HG03025 (cell line): ENCODE results near the gene DAB2.

ENCODE experiments used
- ATAC-seq: cut with Tn5 transposase; IDR thresholded peaks from one replicate; pipeline ENCODE4 v1.9.1; 2021; ENCODE audit warnings: mild to moderate bottlenecking, moderate library complexity; ENCODE audit not compliant: unreplicated experiment, low FRiP score

The DAB2 gene

DNA sequence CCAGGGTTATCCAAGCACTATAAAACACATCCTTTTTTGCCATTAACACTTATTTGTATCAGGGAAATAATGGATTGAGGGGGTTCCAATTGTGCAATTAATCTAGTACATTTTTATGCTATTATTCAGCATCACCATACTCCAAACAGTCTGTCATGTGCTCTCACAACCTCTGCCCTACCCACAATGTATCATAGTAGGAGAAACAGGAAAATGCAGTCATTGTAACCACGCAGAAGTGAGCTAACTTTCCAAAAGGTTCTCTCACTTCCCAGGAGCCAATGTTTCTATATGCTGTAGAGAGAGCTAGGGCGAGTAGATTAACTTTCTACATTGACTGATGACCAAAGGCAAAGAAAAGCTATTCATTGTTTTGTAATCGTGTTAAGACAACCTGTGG, 29.8 kb downstream of the DAB2 start:
- ATAC-seq = no peak

DNA sequence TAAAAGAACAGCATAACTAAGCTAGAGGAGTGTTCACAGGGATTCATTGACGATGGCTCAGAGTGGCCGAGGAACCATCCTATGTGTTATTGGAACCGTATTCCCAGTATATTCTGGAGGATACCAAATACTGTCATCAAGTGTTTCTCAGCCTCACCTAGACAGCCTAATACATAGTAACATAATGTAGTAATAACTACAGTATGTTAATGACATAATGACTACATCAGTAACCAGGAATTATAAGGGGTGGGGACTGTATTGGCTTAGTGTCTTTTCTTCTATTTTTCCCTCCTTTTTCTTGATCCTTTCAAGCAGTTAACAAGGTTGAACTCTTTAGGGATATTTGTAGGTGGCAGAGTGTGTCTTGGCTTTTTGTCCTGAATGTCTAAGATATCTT, 33.8 kb downstream of the DAB2 start:
- no peak for ATAC-seq

- no peak for ATAC-seq
Measured at GRCh38 chr5:39387293-39387692, 37.5 kb downstream of the DAB2 start.

GRCh38 chr5:39384271-39384670, 40.5 kb downstream of the DAB2 start:
- ATAC-seq = no peak

DNA sequence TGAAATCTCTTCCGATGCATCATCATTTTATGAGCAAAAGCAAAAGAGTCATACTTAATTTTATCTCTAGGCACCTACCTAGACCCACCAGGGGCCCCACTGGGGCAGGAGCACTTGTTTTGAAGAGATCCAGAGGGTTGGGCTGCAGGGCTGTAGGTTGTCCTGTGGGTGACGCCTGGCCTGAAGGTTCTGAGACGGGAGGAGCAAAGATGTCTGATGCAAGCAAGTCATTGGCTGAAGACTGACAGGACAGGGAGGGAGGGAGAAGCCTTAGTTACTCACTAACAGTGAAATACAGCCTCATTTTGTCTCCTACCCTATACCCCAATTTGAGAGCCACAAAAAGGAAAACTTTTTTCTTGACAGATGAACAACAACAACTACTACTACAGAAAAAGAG, 43.4 kb downstream of the DAB2 start:
- ATAC-seq = no peak

DNA sequence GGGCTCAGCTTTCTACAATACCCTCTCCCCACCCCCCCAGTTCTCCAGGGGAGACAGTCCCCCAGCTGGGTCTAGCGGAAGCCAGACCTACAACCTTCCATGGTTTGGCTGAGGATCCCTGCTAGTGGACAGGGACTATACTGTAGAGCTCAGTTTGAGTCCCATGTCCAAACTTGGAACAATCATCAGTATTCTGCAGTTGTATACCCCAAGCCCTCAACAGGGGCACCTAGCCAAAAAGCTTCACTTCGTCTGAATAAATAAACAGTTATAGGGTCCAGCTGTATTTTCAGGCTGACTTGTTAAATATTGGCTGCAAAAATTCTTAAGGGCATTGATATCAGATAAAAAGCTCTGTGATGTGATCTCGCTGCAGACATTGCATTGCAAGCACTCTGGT, 45.1 kb downstream of the DAB2 start:
- ATAC-seq = no peak

DNA sequence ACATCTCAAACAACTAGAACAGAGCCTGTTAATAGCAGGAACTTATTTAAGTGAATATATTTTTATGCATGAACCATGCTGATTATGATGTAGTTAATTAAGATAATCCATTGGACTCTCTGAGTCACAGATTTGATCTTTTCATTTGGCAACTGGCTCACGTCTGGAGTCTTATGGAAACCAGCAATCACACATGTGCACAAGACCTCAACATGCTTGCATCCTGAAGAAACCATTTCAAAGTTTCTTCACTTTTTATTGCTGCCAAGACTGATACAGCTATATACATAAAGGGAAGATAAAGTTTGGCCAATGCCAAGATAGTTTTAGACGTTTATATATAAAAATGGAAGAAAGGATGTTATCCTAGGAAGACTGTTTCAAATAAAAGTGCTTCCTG, 47.2 kb downstream of the DAB2 start:
- no peak for ATAC-seq

- ATAC-seq = no peak
Measured at GRCh38 chr5:39376293-39376714, 48.5 kb downstream of the DAB2 start.

DNA sequence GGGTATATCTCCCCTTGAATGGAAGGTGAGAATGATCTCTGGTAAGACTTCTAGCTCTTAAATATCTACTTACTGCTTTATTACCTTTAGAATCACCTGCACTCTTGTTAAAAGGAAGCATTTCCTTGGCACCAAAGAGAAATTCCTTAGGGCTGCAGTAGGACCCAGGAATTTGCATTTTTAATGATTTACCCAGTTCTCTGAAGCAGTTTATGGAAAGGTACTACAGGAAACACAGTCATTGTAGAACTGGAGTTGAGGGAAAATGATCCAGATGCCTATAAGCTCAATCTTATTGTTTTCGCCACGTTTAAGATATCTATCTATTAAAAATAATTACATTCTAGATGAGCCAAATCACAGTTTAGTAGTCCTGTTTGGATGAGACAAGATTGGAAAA, 51.0 kb downstream of the DAB2 start:
- no peak for ATAC-seq

DNA sequence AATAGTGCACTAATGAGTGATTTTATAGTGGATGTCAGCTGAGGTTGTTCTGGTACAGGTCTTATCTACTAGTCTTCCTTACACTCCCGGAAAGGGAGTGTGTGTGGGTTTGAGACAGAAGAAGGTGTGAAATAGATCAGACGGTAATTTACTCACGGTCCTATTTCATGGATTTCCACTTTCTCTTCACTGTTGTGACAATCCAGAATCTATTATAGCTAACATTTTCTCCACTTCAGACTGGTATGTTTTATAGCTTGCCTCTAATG, 53.5 kb downstream of the DAB2 start:
- no peak for ATAC-seq

DNA sequence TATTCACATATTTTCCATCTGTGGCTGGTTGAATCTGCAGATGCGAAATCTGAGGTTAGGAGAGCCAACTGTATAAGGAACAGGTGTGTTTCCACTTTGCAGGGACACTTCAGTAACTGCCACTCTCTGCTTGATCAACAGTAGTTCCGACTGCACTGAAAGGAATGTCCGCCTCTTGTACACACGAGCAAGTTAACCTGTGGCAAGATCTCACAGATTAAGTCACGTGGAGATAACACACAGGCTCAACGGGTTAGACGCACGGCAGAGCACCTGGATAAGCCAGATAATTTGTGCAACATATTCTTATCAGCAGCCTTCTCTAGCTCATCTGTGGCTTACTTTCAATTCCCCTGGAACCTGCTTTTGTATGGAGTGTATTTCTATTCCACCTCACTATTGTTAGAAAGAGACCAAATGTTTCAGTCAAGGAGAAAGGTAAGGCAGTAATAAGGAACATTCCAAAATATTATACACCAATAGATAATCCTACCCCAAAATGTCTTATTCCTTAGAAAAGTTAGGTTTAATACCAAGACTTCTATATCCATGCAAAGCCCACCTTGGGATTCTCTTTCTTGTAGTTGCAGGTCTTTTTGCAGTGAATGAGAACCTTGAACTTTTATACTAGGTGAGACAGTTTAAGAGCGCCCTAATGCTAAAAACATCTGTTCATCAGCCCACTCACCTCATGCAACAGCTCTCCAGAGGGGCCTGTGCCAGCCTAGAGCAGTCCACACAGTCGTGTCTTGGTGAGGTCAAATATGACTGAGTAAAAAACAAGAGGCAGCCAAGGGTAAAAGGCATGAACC, 54.0 kb downstream of the DAB2 start:
- no peak for ATAC-seq

DNA sequence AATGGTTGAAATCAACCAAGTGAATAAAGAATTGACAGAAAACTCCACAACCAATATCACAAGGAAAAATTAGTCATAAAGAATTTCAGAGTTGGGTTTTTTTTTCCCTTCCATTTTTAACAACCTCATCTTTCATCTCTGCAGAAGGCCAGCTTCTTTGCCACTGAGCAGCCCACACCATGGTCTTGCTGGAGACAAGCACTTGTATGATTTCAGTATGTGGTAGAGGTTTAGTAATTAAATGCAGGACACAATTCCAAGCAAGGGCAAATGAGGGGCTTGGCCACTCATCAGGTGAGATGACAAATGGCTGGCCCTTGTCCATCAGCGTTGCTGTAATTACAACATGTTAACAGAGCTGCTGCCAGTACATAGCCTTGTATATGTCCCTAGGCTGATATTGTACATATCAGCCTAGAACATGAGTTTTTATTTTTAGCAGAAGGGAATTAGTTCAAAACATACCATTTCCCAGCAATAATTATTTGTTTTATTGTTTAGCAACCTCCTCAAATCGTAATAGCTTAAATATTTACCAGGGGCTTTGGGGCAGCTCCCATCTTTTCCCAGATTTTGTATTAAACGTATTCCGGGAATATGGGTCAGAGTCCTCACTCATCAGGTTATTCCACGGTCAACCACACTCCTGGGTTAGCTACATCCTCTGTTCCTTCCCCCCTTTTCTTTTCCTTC, 55.5 kb downstream of the DAB2 start:
- ATAC-seq = no peak

DNA sequence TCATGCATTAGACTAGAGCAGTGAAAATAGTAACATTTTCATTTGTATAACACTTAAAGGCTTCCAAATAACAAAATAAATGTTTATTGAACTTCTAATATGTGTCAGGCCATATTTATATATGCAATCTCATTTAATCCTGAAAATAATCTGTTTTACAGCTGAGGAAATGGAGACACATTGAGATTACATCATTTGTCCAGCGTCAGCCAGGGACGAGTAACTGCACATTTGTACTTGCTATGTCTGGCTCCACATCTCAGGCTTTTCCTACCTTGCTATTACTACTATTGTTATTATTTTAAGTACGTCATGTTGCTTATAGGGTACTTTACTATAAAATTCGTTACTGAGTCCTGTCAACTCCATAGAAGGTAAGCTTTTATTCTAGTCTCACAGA, 56.7 kb downstream of the DAB2 start:
- no peak for ATAC-seq

DNA sequence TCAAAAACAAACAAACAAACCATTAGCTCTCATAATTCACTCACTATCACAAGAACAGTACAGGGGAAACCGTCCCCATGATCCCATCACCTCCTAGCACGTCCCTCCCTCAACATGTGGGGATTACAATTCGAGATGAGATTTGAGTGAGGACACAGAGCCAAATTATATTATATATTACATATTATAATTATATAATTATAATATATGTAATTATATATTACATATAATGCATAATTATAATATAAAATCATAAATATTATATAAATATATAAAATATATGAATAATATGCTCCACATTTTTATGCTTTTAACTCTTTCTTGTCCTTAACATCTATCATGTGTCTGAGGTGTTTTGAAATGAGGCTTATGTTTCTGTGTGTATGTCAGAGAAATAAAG, 57.1 kb downstream of the DAB2 start:
- ATAC-seq = no peak

GRCh38 chr5:39364367-39364766, 60.4 kb downstream of the DAB2 start, which contains the start of gene C9:
Gene C9, minus strand, starts transcription at chr5:39364495. Its CDS starts 31 bp downstream, at chr5:39364464.
- ATAC-seq = no peak

GRCh38 chr5:39363217-39363616, 61.6 kb downstream of the DAB2 start:
- no peak for ATAC-seq

- no peak for ATAC-seq
Measured at GRCh38 chr5:39362646-39363045, 62.1 kb downstream of the DAB2 start.

- no peak for ATAC-seq
Measured at GRCh38 chr5:39361306-39361705, 63.5 kb downstream of the DAB2 start.

DNA sequence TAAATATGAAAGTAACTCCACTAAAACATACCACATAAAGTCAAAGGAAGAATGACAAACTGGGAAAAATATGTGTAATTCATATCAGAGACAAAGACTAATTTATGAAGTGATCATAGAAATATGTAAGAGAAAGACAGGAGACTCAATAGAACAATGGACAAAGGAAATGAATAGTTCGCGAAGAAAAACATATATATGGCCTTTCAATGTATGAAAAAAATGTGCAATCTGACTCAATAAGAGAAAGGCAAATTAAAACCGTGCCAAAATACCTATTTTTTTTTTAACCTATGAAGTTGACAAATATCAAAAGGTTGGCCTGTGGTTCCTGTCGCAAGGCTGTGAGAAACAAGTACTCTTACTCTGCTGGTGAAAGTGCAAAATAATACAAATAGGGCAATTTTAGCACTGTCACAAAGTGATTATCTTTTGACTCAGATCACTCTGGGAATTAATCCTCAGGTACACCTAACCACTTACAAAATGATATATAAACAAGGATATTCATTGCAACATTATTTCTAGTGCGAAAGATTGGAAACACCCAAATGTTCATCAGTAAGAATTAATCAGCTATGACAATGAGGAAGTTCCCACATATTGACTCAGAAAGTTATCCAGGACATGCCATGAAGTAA, 64.2 kb downstream of the DAB2 start:
- ATAC-seq = no peak

DNA sequence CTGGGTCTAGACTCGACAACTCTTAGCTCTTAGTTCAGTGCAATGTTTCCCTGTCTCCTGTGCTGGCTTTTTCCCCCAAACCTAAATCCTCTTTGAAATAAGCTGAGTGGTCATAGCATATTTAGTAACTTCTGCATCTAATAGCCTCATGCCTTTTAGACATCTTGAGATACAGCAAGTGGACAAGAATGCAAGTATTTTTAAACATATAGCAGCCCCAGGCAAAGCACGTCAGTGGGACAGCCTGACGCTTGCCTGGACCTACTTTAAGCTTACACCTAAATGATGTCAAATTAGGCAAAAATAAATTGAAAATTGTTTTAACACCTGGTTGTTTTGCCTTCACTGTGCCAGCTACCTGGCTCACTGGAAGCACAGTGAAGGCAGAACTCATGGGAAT, 68.5 kb downstream of the DAB2 start:
- ATAC-seq = no peak

DNA sequence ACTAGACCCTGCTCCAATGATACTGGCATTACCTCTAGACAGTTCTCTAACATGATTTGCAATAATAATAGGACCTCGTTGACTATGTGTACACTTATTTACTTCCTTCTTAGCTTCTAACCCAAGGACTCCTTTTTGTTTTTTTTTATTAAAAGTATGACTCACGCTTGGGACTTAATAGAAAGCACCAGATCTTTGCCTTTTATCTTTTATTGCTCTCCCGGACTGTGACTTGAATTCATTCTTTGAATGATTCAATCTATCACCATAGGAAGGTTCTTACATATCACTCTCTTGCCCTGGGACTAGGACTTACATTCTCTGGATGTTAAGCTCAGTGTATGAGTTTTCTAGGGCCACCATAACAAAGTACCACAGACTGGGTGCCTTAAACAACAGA, 69.5 kb downstream of the DAB2 start:
- no peak for ATAC-seq
